SK-N-MC (cell line): ENCODE results near the gene ADAMTSL1.

Experiments
- EZH2 ChIP-seq: fragments of 200-600 bp; sonication (generic); IDR thresholded peaks from one replicate; pipeline ENCODE4 v1.6.1; 2017; ENCODE audit warnings: antibody characterized with exemption
- POLR2AphosphoS5 ChIP-seq: IDR thresholded peaks from 2 replicates; pipeline ENCODE4 v1.6.1; 2012; ENCODE audit warnings: mild to moderate bottlenecking, low read depth, low read length, borderline replicate concordance

DNA sequence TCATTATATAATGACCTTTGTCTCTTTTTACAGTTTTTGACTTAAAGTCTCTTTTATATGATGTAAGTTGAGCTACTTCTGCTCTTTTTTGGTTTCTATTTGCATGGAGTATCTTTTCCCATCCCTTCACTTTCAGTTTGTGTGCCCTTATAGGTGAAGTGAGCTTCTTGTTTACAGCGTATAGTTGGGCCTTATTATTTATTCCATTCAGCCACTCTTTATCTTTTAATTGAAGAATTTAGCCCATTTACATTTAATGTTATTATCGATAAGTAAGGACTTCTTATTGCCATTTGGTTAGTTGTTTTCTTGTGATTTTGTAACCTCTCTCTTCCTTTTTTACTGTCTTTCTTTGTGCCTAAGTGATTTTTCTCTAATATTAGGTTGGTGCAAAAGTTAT is 117.3 kb downstream of the ADAMTSL1 start:
- TF ChIP-seq POLR2AphosphoS5 (no peak), EZH2 (no peak)
